HepG2 (cell line): ENCODE measurements around the gene GPN2. TPM values are rescaled to one million over a fixed set of nuclear protein-coding genes. Genes with fewer than 3 reads are reported as not detected.

Source experiments
- ATF7-NPFF ChIP-seq: sonication (generic); formaldehyde crosslinking; IDR thresholded peaks from 2 replicates; pipeline ENCODE4 v1.8.1; 2023; ENCODE audit warnings: mild to moderate bottlenecking, low read depth, missing genetic modification reagents, moderate library complexity
- CTCF ChIP-seq: sonication (generic); formaldehyde crosslinking; IDR thresholded peaks from 2 replicates; pipeline ENCODE4 v1.5.0; 2020; ENCODE audit warnings: mild to moderate bottlenecking, missing genetic modification reagents, moderate library complexity
- DNMT3B ChIP-seq: conservative IDR thresholded peaks from 2 replicates; pipeline ENCODE4 v1.6.1; 2016; ENCODE audit warnings: missing biosample characterization, control low read depth
- ELK4 ChIP-seq: sonication (generic); formaldehyde crosslinking; IDR thresholded peaks from 2 replicates; pipeline ENCODE4 v1.9.0; 2021; ENCODE audit warnings: missing genetic modification reagents, borderline replicate concordance
- GTF2F1 ChIP-seq: fragments of 150-350 bp; IDR thresholded peaks from 2 replicates; pipeline ENCODE4 v1.6.1; 2014; ENCODE audit warnings: low read length
- KDM6A ChIP-seq: IDR thresholded peaks from 2 replicates; pipeline ENCODE4 v1.6.1; 2016; ENCODE audit warnings: low read depth
- PRDM10 ChIP-seq: sonication (generic); formaldehyde crosslinking; IDR thresholded peaks from 2 replicates; pipeline ENCODE4 v1.4.0; 2020; ENCODE audit warnings: low read depth, missing genetic modification reagents
- SNAPC2 ChIP-seq: sonication (generic); formaldehyde crosslinking; IDR thresholded peaks from 2 replicates; pipeline ENCODE4 v1.8.1; 2022; ENCODE audit warnings: mild to moderate bottlenecking, missing genetic modification reagents
- SNRNP70 ChIP-seq: fragments of 200-400 bp; formaldehyde crosslinking; IDR thresholded peaks from 2 replicates; pipeline ENCODE4 v1.6.1; 2017; ENCODE audit warnings: mild to moderate bottlenecking, low read depth, low read length, moderate library complexity
- SP2 ChIP-seq: sonication (generic); formaldehyde crosslinking; IDR thresholded peaks from 2 replicates; pipeline ENCODE4 v1.5.1; 2020; ENCODE audit warnings: mild to moderate bottlenecking, missing genetic modification reagents
- TCF12 ChIP-seq, 2 experiments: fragments of 450-650 bp in 1 of 2; sonication (generic) in 1 of 2; formaldehyde crosslinking in 1 of 2; IDR thresholded peaks; 2 replicates each; pipeline versions ENCODE4 v1.6.1 to v1.8.0; 2017 to 2022; ENCODE audit warnings: antibody characterized with exemption in 1 of 2, mild to moderate bottlenecking in 1 of 2, missing genetic modification reagents in 1 of 2, moderate library complexity in 1 of 2
- TOE1 ChIP-seq: sonication (generic); formaldehyde crosslinking; IDR thresholded peaks from 2 replicates; pipeline ENCODE4 v1.4.0; 2020; ENCODE audit warnings: mild to moderate bottlenecking, missing genetic modification reagents
- ZBTB4 ChIP-seq: sonication (generic); formaldehyde crosslinking; IDR thresholded peaks from 2 replicates; pipeline ENCODE4 v1.4.0; 2020; ENCODE audit warnings: missing genetic modification reagents, mild to moderate bottlenecking, borderline replicate concordance
- ZC3H13 ChIP-seq: sonication (generic); formaldehyde crosslinking; IDR thresholded peaks from 2 replicates; pipeline ENCODE4 v1.8.1; 2023; ENCODE audit warnings: mild to moderate bottlenecking, missing genetic modification reagents, moderate library complexity
- ZNF543 ChIP-seq: sonication (generic); formaldehyde crosslinking; IDR thresholded peaks from 2 replicates; pipeline ENCODE4 v1.4.0; 2020; ENCODE audit warnings: mild to moderate bottlenecking, missing genetic modification reagents
- ZNF605 ChIP-seq: sonication (generic); formaldehyde crosslinking; IDR thresholded peaks from 2 replicates; pipeline ENCODE4 v1.8.0; 2022; ENCODE audit warnings: mild to moderate bottlenecking, missing genetic modification reagents
- ZNF691 ChIP-seq: sonication (generic); formaldehyde crosslinking; IDR thresholded peaks from 2 replicates; pipeline ENCODE4 v1.4.0; 2020; ENCODE audit warnings: missing genetic modification reagents, low read depth, mild to moderate bottlenecking, borderline replicate concordance
- ZNF749 ChIP-seq: sonication (generic); formaldehyde crosslinking; IDR thresholded peaks from 2 replicates; pipeline ENCODE4 v1.8.0; 2022; ENCODE audit warnings: mild to moderate bottlenecking, missing genetic modification reagents, moderate library complexity, borderline replicate concordance
- polyA plus RNA-seq, 8 experiments: library from polyadenylated mRNA; depleted of rRNA in 3 of 8; stranded (reverse) in 7 of 8; unstranded in 1 of 8; fragments of >200 nt; fragmentation: Illumina TruSeq in 4 of 8; extraction: Trizol in 4 of 8; gene quantifications; 2 replicates each; pipeline versions ENCODE4 v1.2.1 to v1.2.3, GENCODE V29; 2011 to 2016; ENCODE audit warnings: low read depth in 4 of 8, missing spikeins in 1 of 8, mixed read lengths in 1 of 8; ENCODE audit not compliant: insufficient read depth in 1 of 8
- total RNA-seq, 5 experiments: library from RNA; depleted of rRNA; stranded (reverse); fragments of >200 nt; fragmentation: Illumina TruSeq; extraction: Trizol; gene quantifications; 2 replicates each; pipeline ENCODE4 v1.2.3, GENCODE V29; 2016; ENCODE audit warnings: low read depth in 1 of 5

Gene GPN2
- total and polyA plus RNA-seq, 2 of the 13 experiments (the other 11 are each of a cell fraction or from before 2014, with no cell fraction given): 19.3 to 38.9 TPM

- TF ChIP-seq PRDM10 (CRISPR knock-in tag) (0 out of 2 replicates have a peak, but pooled peaks have one; percentile 20), SNAPC2 (no peak), TOE1 (CRISPR knock-in tag) (no peak), ZNF691 (no peak), SP2 (CRISPR knock-in tag) (no peak), ELK4 (no peak), DNMT3B (CRISPR knock-in tag) (no peak), ZNF543 (CRISPR knock-in tag) (no peak), GTF2F1 (no peak), TCF12 (IDR thresholded peaks at IDR 0.05) (no peak), TCF12 (CRISPR knock-in tag; IDR thresholded peaks at IDR 0.05) (no peak), KDM6A (CRISPR knock-in tag) (peak; percentile 88), ZBTB4 (no peak), ZNF605 (CRISPR knock-in tag) (0 out of 2 replicates have a peak, but pooled peaks have one; percentile 29), ZNF749 (CRISPR knock-in tag) (no peak; the same call in 1 of the 2 replicates), ZC3H13 (CRISPR knock-in tag) (0 out of 2 replicates have a peak, but pooled peaks have one; percentile 54), ATF7-NPFF (CRISPR knock-in tag) (no peak), SNRNP70 (no peak), CTCF (CRISPR knock-in tag) (peak; percentile 34)
Measured at GRCh38 chr1:26831546-26832248, 58.4 kb downstream of the GPN2 start (continued).
